H1 (cell line): ENCODE measurements around the gene CCDC9B. TPM values are rescaled to one million over a fixed set of nuclear protein-coding genes. Genes with fewer than 3 reads are reported as not detected.

Experiments used
- GTF2F1 ChIP-seq: IDR thresholded peaks from 2 replicates; pipeline ENCODE4 v1.6.1; 2012; ENCODE audit warnings: low read depth, low read length, improper control_type of control experiment, borderline replicate concordance
- NANOG ChIP-seq: IDR thresholded peaks from 2 replicates; pipeline ENCODE4 v1.6.1; 2011; ENCODE audit warnings: low read length, low read depth, mild to moderate bottlenecking, inconsistent platforms; ENCODE audit not compliant: insufficient read depth, poor library complexity, severe bottlenecking
- YY1 ChIP-seq: IDR thresholded peaks from 2 replicates; pipeline ENCODE4 v1.6.1; 2011; ENCODE audit warnings: low read depth, mild to moderate bottlenecking, low read length
- polyA plus RNA-seq, 7 experiments: library from polyadenylated mRNA; depleted of rRNA in 3 of 7; stranded (reverse) in 5 of 7; unstranded in 2 of 7; fragments of >200 nt in 5 of 7; fragments of 200-250 nt in 2 of 7; gene quantifications; 1 replicate in 5 of 7; 2 replicates in 1 of 7; 4 replicates in 1 of 7; pipeline versions ENCODE4 v1.2.1 to v1.2.3, GENCODE V29; 2011 to 2013; ENCODE audit warnings: missing spikeins in 2 of 7, mixed read lengths in 2 of 7
- total RNA-seq: library from RNA; stranded (reverse); fragmentation: NEBNext Ultra II Directional; extraction: Animal tissue kit (Norgen Biotek cat#: 25700); gene quantifications from 2 replicates; pipeline ENCODE4 v1.2.1, GENCODE V29; 2021
- TF ChIP-seq, protein P1 (sequence below): IDR thresholded peaks from 2 replicates; pipeline ENCODE4 v1.6.1; 2011; ENCODE audit warnings: low read length, improper control_type of control experiment

Gene CCDC9B
- total and polyA plus RNA-seq, 2 of the 8 experiments (the other 6 are each of a cell fraction or from before 2014, with no cell fraction given): 0.45 to 0.78 TPM

DNA sequence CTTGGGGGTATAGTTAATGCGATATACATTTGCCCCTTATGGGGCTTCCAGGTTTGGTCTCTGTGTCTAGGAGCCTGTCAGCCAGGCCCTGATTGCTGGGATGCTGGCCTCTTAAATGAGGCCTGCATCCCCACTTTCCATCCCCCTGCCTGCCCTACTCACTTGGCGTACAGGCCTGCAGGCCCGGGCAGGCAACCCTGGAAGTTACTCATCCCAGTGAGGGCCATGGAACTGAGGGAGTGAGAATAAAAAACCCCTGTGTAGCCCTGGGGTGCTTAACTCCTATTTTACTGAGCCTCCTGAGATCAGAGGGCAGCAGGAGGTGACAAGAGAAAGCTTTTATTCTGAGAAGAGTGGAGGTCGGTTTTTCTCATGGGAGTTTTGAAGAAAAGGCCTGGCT lies 19.3 kb upstream of the CCDC9B start (continued):
- no peak for TF ChIP-seq YY1
- TF ChIP-seq GTF2F1: no peak
- TF ChIP-seq, protein P1, sequence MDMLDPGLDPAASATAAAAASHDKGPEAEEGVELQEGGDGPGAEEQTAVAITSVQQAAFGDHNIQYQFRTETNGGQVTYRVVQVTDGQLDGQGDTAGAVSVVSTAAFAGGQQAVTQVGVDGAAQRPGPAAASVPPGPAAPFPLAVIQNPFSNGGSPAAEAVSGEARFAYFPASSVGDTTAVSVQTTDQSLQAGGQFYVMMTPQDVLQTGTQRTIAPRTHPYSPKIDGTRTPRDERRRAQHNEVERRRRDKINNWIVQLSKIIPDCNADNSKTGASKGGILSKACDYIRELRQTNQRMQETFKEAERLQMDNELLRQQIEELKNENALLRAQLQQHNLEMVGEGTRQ: no peak
- TF ChIP-seq NANOG: no peak
